Cardiac muscle cell (in vitro differentiated cells and primary cell): Measurements from ENCODE around the gene AKTIP. TPM values are rescaled to one million over a fixed set of nuclear protein-coding genes. Genes with fewer than 3 reads are reported as not detected.

Experiments
- DNase-seq, 2 donors: peaks; one replicate each; pipeline versions ENCODE4 v3.0.0 to v3.0.0-alpha.2; 2010 to 2017; ENCODE audit warnings: low read depth in 1 of 2, low spot score in 1 of 2
- H3K27ac ChIP-seq: fragments of 200-600 bp; sonication (generic); 2 replicates; pipeline ENCODE4 v1.5.1; 2016
- H3K27me3 ChIP-seq: fragments of 200-600 bp; sonication (generic); 2 replicates; pipeline ENCODE4 v1.6.0; 2016; ENCODE audit warnings: control low read depth
- H3K36me3 ChIP-seq: fragments of 200-600 bp; sonication (generic); 2 replicates; pipeline ENCODE4 v1.5.1; 2016; ENCODE audit warnings: control low read depth
- H3K4me1 ChIP-seq: fragments of 200-600 bp; sonication (generic); 2 replicates; pipeline ENCODE4 v1.8.1; 2017; ENCODE audit warnings: low read depth, mild to moderate bottlenecking, mixed run types
- H3K4me3 ChIP-seq: fragments of 200-600 bp; sonication (generic); 2 replicates; pipeline ENCODE4 v1.5.1; 2016; ENCODE audit warnings: mild to moderate bottlenecking
- H3K9me3 ChIP-seq: fragments of 200-600 bp; sonication (generic); 2 replicates; pipeline ENCODE4 v1.5.1; 2017; ENCODE audit warnings: low read depth, mild to moderate bottlenecking, control low read depth
- polyA plus RNA-seq: library from polyadenylated mRNA; unstranded; fragments of >200 nt; fragmentation: Nextera tagmentation; extraction: Ambion mirVana; gene quantifications from 2 replicates; pipeline ENCODE4 v1.2.1, GENCODE V29; 2016
- total RNA-seq: library from RNA; depleted of rRNA; stranded (reverse); fragments of >200 nt; gene quantifications from 2 replicates; pipeline ENCODE4 v1.2.3, GENCODE V29; 2016
- TF ChIP-seq, protein P1 (sequence below): IDR thresholded peaks from 2 replicates; pipeline ENCODE4 v1.5.1; 2012; ENCODE audit warnings: low read depth, mild to moderate bottlenecking, low read length

The AKTIP gene
- total RNA-seq (33.9 and 58.0 TPM in 2 replicates), polyA plus RNA-seq (39.4 and 43.2 TPM in 2 replicates)

GRCh38 chr16:53502331-53503269, at the start of gene AKTIP:
Gene AKTIP (minus strand): TSS chr16:53503209. CDS start chr16:53500259, 2,950 bp downstream.
- TF ChIP-seq, protein P1, sequence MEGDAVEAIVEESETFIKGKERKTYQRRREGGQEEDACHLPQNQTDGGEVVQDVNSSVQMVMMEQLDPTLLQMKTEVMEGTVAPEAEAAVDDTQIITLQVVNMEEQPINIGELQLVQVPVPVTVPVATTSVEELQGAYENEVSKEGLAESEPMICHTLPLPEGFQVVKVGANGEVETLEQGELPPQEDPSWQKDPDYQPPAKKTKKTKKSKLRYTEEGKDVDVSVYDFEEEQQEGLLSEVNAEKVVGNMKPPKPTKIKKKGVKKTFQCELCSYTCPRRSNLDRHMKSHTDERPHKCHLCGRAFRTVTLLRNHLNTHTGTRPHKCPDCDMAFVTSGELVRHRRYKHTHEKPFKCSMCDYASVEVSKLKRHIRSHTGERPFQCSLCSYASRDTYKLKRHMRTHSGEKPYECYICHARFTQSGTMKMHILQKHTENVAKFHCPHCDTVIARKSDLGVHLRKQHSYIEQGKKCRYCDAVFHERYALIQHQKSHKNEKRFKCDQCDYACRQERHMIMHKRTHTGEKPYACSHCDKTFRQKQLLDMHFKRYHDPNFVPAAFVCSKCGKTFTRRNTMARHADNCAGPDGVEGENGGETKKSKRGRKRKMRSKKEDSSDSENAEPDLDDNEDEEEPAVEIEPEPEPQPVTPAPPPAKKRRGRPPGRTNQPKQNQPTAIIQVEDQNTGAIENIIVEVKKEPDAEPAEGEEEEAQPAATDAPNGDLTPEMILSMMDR, result no peak
- DNase-seq, result peak; percentile 35 to 51

GRCh38 chr16:53549970-53550690, 47.1 kb upstream of the AKTIP start:
- TF ChIP-seq, protein P1, result peak; percentile 82
- H3K27ac ChIP-seq, result no peak overlapping the region
- H3K36me3 ChIP-seq, result no peaks in the 10 kb centered on the region
- H3K27me3 ChIP-seq, result no peaks in the 10 kb centered on the region
- no peak overlapping the region for H3K4me3 ChIP-seq
- no peaks in the 10 kb centered on the region for H3K4me1 ChIP-seq
- DNase-seq, result peak; percentile 77 to 93
- no peaks in the 10 kb centered on the region for H3K9me3 ChIP-seq

More at GRCh38 chr16:53502331-53503269, at the start of gene AKTIP:
- H3K36me3 ChIP-seq, result no peaks in the 10 kb centered on the region
- H3K27me3 ChIP-seq, result no peaks in the 10 kb centered on the region
- H3K4me1 ChIP-seq, result peaks cover 39% of the 10 kb centered on the region
- H3K9me3 ChIP-seq, result no peaks in the 10 kb centered on the region
- peak within 1 kb of the TSS; percentile 91 for H3K4me3 ChIP-seq
- peak within 1 kb of the TSS; percentile 95 for H3K27ac ChIP-seq

DNA sequence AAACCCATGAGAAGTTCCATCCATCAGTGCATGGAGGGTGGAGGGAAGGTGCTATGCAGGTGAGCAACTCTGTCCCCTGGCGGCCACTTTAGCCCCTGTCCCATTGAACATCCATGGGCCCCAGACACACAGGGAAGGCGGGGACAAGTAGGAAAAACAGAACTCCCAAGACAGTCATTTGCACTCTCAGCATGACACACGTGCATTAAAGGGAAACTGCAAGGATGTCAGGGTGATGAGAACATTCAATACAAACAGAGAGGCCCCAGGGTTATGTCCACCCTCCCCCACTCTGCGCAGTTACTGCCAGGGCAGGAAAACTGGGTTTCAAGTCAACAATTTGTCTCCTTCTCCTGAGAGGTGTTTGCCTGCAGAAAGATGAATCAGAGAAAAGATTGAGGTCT, 44.0 kb upstream of the AKTIP start:
- no peaks in the 10 kb centered on the region for H3K36me3 ChIP-seq
- TF ChIP-seq, protein P1, result peak; percentile 21
- DNase-seq, result peak in 1 of 2 donors; percentile 32
- no peak overlapping the region for H3K4me3 ChIP-seq
- no peak overlapping the region for H3K27ac ChIP-seq
- no peaks in the 10 kb centered on the region for H3K27me3 ChIP-seq
- no peaks in the 10 kb centered on the region for H3K4me1 ChIP-seq
- no peaks in the 10 kb centered on the region for H3K9me3 ChIP-seq

DNA sequence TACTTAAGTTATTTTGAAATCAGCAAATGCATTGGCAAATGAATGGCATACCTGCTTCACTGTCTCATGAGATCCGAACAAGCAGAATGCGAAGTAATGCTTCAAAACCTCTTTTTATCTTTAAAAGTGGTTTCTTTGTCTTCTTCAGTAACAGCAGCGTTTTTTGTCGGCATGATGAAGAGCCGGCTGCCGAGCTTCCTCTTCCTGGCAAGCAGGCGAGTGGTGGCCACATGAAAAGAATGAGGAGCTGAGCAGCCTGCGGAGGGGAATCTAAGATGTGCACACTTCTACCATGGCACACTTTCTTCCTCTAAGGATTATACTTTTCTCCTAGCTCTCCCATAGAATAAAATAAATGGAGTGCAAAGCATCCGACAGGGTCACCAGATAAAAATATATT, 42.4 kb upstream of the AKTIP start:
- H3K27me3 ChIP-seq, result no peaks in the 10 kb centered on the region
- H3K27ac ChIP-seq, result no peak overlapping the region
- DNase-seq, result no peak
- no peak overlapping the region for H3K4me3 ChIP-seq
- TF ChIP-seq, protein P1, result no peak
- H3K9me3 ChIP-seq, result no peaks in the 10 kb centered on the region
- no peaks in the 10 kb centered on the region for H3K36me3 ChIP-seq
- H3K4me1 ChIP-seq, result no peaks in the 10 kb centered on the region

GRCh38 chr16:53542283-53542682, 39.3 kb upstream of the AKTIP start:
- TF ChIP-seq, protein P1, result no peak
- no peaks in the 10 kb centered on the region for H3K9me3 ChIP-seq
- DNase-seq, result no peak
- no peak overlapping the region for H3K4me3 ChIP-seq
- H3K4me1 ChIP-seq, result no peaks in the 10 kb centered on the region
- H3K27me3 ChIP-seq, result no peaks in the 10 kb centered on the region
- no peak overlapping the region for H3K27ac ChIP-seq
- H3K36me3 ChIP-seq, result no peaks in the 10 kb centered on the region
